ENCODE results near the gene CBX3.

CBX3 gene

GRCh38 chr7:26188957-26189541 lies 12.5 kb upstream of the CBX3 start:
- no peak for DNase-seq (ENCODE audit: low spot score)
- no peak overlapping the region for H3K27ac ChIP-seq
- ChIA-PET CTCF (interaction anchor here (1.9 to 2.2 kb wide), 2 partner anchors 8 to 98 kb away, joined by 7 to 10 read pairs; no protein-coding TSS in a partner anchor), POLR2A (ENCODE audit: low non-redundant PET) (interaction anchor here (0.6 kb wide), 1 partner anchor 96 kb away, joined by 3 read pairs; no protein-coding TSS in a partner anchor)
- TF ChIP-seq, protein P1, sequence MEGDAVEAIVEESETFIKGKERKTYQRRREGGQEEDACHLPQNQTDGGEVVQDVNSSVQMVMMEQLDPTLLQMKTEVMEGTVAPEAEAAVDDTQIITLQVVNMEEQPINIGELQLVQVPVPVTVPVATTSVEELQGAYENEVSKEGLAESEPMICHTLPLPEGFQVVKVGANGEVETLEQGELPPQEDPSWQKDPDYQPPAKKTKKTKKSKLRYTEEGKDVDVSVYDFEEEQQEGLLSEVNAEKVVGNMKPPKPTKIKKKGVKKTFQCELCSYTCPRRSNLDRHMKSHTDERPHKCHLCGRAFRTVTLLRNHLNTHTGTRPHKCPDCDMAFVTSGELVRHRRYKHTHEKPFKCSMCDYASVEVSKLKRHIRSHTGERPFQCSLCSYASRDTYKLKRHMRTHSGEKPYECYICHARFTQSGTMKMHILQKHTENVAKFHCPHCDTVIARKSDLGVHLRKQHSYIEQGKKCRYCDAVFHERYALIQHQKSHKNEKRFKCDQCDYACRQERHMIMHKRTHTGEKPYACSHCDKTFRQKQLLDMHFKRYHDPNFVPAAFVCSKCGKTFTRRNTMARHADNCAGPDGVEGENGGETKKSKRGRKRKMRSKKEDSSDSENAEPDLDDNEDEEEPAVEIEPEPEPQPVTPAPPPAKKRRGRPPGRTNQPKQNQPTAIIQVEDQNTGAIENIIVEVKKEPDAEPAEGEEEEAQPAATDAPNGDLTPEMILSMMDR (conservative IDR thresholded peaks at IDR 0.05; ENCODE audit: low read depth), result no peak

DNA sequence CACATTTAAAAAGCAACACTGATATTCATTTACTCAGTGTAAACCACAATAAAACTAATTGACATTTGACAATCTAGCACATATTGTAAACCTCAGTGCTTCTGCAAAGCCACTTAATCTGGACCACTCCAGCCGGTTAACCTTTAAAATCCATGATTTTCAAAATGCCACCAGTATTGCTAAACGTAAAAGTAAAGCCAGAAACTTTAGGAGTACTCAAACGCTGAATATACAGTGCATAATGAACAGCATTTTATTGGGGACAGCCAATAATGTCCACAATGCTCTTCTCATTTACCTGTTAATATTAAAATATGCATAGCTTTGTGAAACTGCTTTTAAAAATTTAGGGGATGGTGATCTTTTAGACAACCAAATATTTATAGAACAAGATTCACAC lies 11.8 kb upstream of the CBX3 start:
- DNase-seq (ENCODE audit: low spot score), result no peak
- H3K27ac ChIP-seq, result no peak overlapping the region
- POLR2A ChIA-PET (ENCODE audit: low non-redundant PET), result no interaction called here
- TF ChIP-seq, protein P1 (conservative IDR thresholded peaks at IDR 0.05; ENCODE audit: low read depth), result no peak
- CTCF ChIA-PET, result interaction anchor here (1.9 to 2.2 kb wide), 2 partner anchors 8 to 99 kb away, joined by 7 to 10 read pairs; no protein-coding TSS in a partner anchor

- POLR2A ChIA-PET (ENCODE audit: low non-redundant PET), result no interaction called here
- CTCF ChIA-PET, result no interaction called here
- TF ChIP-seq, protein P1 (conservative IDR thresholded peaks at IDR 0.05; ENCODE audit: low read depth), result no peak
- DNase-seq (ENCODE audit: low spot score), result no peak
- no peak overlapping the region for H3K27ac ChIP-seq
These were observed 11.1 kb upstream of the CBX3 start for GRCh38 chr7:26190417-26190869.

DNA sequence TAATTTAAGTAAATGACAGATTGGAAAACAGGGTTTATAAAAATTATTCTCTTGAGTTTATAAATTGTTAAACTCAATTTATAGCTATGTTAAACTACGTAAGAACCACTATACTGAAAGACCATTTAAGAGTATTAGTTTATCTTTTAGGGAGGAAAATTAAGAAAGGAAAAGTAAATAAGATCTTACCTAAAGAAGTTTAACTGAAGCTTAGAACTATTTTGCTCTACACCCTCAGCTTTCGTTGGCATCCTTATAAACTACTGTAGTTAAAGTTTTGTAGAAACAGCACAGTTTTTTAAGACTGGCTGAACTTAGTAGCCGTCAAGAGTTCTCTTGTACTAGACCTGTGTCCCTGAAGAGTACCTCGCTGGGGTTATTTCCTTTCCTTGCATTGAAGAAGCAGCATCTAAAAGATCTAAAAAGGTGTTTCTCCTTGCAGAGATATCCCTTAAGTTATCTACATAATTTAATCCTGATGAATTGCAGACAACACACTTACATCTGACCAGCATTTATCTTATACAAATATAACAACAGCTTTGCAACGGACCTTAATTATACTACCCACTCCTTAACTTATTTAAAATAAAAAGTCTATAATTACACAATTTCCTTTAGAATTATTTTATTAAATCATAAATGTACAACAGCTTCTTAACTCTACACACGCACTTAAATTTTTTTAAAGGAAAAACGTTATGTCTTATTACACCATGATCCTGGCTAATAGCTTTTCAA lies 10.1 kb upstream of the CBX3 start:
- no peak for DNase-seq (ENCODE audit: low spot score)
- no peak overlapping the region for H3K27ac ChIP-seq
- ChIA-PET POLR2A (ENCODE audit: low non-redundant PET) (no interaction called here), CTCF (interaction anchor here (0.6 to 1.2 kb wide), 2 partner anchors 299 to 303 kb away, joined by 4 to 5 read pairs; no protein-coding TSS in a partner anchor)
- TF ChIP-seq, protein P1 (conservative IDR thresholded peaks at IDR 0.05; ENCODE audit: low read depth), result no peak

- H3K27ac ChIP-seq, result no peak overlapping the region
- TF ChIP-seq, protein P1 (conservative IDR thresholded peaks at IDR 0.05; ENCODE audit: low read depth), result no peak
- no peak for DNase-seq (ENCODE audit: low spot score)
- ChIA-PET POLR2A (ENCODE audit: low non-redundant PET) (no interaction called here), CTCF (interaction anchor here (1.2 kb wide), 1 partner anchor 299 kb away, joined by 5 read pairs; no protein-coding TSS in a partner anchor)
These were observed 9.5 kb upstream of the CBX3 start for GRCh38 chr7:26191974-26192479.

DNA sequence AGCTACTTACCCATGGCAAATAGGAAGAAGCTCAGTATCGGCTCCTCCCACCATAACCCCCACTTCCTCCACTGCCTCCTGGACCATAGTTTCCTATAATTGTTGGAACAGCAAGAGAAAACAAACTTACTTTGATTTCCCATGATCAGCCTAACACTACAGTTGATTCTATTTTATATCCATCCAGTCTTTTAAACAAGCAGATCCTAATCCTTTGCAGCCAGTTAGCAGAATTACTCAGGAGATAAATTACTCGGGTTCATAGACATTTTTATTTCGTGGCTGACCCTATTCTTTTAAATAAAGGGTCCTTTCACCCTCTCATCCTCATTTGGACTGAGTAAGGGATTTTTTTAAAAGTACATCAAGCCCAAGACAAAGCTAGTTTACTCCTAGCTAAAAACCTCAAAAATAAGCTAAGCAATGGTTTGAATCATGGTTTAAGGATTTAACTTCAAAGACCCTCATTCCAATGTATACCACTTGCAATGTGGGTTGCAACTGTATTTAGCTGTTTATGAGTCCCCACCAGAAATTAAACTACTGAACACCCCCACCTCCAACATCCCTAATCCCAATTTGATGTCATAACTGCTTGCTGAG lies 9.0 kb upstream of the CBX3 start:
- no peak for DNase-seq (ENCODE audit: low spot score)
- TF ChIP-seq, protein P1 (conservative IDR thresholded peaks at IDR 0.05; ENCODE audit: low read depth), result no peak
- H3K27ac ChIP-seq, result no peak overlapping the region
- POLR2A ChIA-PET (ENCODE audit: low non-redundant PET), result no interaction called here
- CTCF ChIA-PET, result interaction anchor here (1.2 kb wide), 1 partner anchor 300 kb away, joined by 5 read pairs; no protein-coding TSS in a partner anchor
